Activated naive CD8-positive, alpha-beta T cell treated with anti-CD3 and anti-CD28 coated beads for 36 hours (primary cell): Measurements from ENCODE around the gene MBD3. TPM values are rescaled to one million over a fixed set of nuclear protein-coding genes. Genes with fewer than 3 reads are reported as not detected.
"Not testable (repeated sequence)": the region's sequence is repeated elsewhere in the genome, so short reads cannot be mapped to it uniquely, and the experiment has no call there.

Experiments
- DNase-seq: peaks from one replicate; pipeline ENCODE4 v3.0.0; 2021
- H3K27ac Mint-ChIP-seq: one replicate; pipeline ENCODE4 v1.8.0; 2022; ENCODE audit warnings: mild to moderate bottlenecking, moderate library complexity, mixed read lengths
- H3K27me3 Mint-ChIP-seq: one replicate; pipeline ENCODE4 v1.8.0; 2022; ENCODE audit warnings: mild to moderate bottlenecking, mixed read lengths
- H3K36me3 Mint-ChIP-seq: one replicate; pipeline ENCODE4 v1.8.0; 2021; ENCODE audit warnings: mild to moderate bottlenecking, mixed read lengths
- H3K4me1 Mint-ChIP-seq: one replicate; pipeline ENCODE4 v1.8.0; 2021; ENCODE audit warnings: mixed read lengths
- H3K4me3 Mint-ChIP-seq: one replicate; pipeline ENCODE4 v1.8.0; 2022; ENCODE audit warnings: mild to moderate bottlenecking, moderate library complexity, mixed read lengths
- H3K9me3 Mint-ChIP-seq: one replicate; pipeline ENCODE4 v1.8.0; 2022; ENCODE audit warnings: mixed read lengths
- total RNA-seq, 2 experiments: library from RNA; stranded (reverse); gene quantifications; one replicate each; pipeline ENCODE4 v1.2.3, GENCODE V29; 2021

The MBD3 gene
- 100 to 1,000 TPM; 111 to 117 TPM for total RNA-seq

- DNase-seq: peak; percentile 94
- Mint-ChIP-seq H3K36me3 (peaks cover 30% of the 10 kb centered on the region), H3K4me3 (peak within 1 kb of the TSS; percentile 91), H3K27me3 (no peaks in the 10 kb centered on the region), H3K27ac (peak within 1 kb of the TSS; percentile 94), H3K9me3 (no peaks in the 10 kb centered on the region), H3K4me1 (peaks cover 14% of the 10 kb centered on the region)
These were observed at the start of gene MBD3 for GRCh38 chr19:1592755-1593500. MBD3 (minus strand) TSS chr19:1592865; CDS start chr19:1592631, 234 bp downstream.

DNA sequence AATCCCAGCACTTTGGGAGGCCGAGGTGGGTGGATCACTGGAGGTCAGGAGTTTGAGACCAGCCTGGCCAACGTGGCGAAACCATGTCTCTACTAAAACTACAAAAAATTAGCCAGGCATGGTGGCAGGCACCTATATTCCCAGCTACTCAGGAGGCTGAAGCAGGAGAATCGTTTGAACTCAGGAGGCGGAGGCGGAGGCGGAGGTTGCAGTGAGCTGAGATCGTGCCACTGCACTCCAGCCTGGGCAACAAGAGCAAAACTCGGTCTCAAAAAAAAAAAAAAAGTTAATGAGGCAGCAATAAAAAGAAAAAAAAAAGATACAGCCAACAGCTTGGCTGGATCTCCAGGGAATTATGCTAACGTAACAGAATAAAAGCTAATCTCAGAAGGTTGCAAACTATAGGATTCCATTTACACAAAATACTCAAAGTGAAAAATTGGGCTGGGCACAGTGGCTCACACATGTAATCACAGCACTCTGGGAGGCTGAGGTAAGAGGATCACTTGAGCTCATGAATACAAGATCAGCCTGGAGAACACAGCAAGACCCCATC, 48.3 kb upstream of the MBD3 start:
- not testable (repeated sequence) for H3K4me3 Mint-ChIP-seq, H3K9me3 Mint-ChIP-seq, H3K27me3 Mint-ChIP-seq, H3K27ac Mint-ChIP-seq, DNase-seq, H3K4me1 Mint-ChIP-seq
- peaks cover 11% of the 10 kb centered on the region for H3K36me3 Mint-ChIP-seq

DNA sequence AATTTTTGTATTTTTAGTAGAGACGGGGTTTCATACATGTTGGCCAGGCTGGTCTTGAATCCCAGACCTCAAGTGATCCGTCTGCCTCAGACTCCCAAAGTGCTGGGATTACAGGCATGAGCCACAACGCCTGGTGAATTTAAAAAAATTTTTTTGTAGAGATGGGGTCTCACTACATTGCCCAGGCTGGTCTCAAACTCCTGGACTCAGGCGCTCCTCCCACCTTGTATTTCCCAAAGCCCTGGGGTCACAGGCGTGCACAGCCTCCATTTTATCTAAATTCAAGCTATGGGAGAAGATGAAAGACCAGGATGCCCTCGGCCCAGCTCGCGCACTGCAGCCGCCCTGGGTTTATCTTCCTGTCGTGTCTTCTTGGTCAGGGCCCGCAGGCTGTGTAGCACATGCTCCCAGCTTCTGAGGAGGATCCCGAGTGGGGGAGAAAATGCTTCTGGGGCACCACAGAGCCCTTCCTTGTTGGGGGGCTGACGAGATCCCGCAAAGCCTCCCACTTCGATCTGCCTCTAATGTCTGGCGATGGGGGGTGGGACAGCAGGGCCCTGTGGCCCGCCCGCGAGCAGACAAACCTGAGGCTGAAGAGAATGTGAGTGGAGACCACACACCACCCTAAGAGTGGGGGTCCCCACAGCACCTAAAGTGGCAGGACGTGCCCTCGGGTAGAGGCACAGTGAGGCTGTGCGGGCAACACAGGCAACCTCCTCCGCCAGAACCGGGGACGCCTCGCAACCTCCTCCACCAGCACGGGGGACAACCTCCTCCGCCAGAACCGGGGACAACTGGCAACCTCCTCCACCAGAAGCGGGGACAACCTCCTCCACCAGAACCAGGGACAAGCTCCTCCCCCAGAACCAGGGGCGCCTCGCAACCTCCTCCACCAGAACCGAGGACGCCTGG, 43.9 kb upstream of the MBD3 start:
- Mint-ChIP-seq H3K9me3 (no peaks in the 10 kb centered on the region), H3K27me3 (no peaks in the 10 kb centered on the region), H3K36me3 (peaks cover 17% of the 10 kb centered on the region), H3K4me1 (peaks cover 3% of the 10 kb centered on the region), H3K4me3 (no peak overlapping the region), H3K27ac (no peak overlapping the region)
- DNase-seq: no peak

- no peak overlapping the region for H3K27ac Mint-ChIP-seq
- H3K36me3 Mint-ChIP-seq: peaks cover 17% of the 10 kb centered on the region
- no peaks in the 10 kb centered on the region for H3K9me3 Mint-ChIP-seq
- no peaks in the 10 kb centered on the region for H3K27me3 Mint-ChIP-seq
- no peak for DNase-seq
- H3K4me1 Mint-ChIP-seq: peaks cover 3% of the 10 kb centered on the region
- H3K4me3 Mint-ChIP-seq: no peak overlapping the region
These were observed 42.2 kb upstream of the MBD3 start for GRCh38 chr19:1634938-1635243.

DNA sequence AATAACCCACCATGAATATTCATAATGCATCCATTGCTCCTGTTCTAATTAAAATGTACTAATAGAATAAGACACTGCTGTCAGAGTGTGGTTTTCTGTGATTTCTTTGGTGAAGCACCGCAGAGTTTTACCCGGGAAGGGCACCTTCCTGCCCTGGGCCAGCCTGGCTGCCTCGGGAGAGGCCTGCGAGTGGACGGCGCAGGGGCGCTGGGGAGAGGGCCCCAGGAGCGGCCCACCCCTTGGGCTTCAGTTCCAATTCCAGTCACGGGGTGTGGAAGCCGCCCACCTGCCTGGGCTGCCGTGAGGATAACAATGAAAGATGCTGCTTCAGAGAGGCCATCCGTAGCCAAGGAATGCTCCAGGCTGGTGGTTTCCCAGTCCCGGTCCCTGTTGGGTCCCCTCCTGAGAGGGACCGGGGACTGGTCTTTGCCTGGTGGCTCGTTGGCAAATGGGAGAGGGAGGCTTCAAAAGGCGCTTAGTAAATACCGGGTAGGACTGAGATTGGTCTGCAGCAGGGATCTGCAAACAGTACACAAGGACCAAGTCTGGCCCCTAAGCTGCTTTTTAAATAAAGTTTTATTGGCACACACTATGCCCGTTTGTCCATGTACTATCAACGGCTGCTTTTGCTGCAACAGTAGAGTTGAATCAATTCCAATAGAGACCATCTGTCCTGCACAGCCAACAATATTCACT, 41.7 kb upstream of the MBD3 start:
- no peak overlapping the region for H3K4me3 Mint-ChIP-seq
- H3K4me1 Mint-ChIP-seq: peaks cover 2% of the 10 kb centered on the region
- no peaks in the 10 kb centered on the region for H3K9me3 Mint-ChIP-seq
- H3K27ac Mint-ChIP-seq: no peak overlapping the region
- H3K36me3 Mint-ChIP-seq: peaks cover 14% of the 10 kb centered on the region
- DNase-seq: no peak
- no peaks in the 10 kb centered on the region for H3K27me3 Mint-ChIP-seq

DNA sequence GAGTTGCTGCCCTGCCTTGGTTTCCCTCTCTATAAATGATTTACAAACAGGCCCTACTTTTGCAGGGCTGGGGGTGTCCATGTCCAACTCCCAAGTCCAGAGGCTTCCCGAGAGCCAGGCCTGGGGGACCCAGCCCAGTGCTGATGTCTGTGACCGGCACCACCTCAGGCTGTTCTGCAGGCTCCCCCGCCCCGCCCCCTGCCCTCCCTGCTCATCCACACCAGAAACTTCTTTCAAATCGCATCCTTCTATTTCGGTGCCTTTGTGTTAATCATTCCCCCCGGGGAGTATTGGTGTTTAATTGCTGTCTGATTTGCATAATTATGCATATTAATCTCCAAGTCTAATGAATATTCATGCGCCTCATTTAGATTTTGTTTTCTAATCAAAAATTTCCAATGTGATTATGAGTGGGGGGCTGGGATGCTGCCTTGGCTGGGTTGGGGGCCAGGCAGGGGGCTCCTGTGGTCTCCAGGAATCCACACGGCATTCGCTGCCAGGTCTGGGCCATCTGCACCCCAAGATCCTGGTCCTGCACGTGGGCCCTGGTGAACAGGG, 40.7 kb upstream of the MBD3 start:
- peaks cover 8% of the 10 kb centered on the region for H3K36me3 Mint-ChIP-seq
- H3K4me1 Mint-ChIP-seq: peaks cover 2% of the 10 kb centered on the region
- no peak overlapping the region for H3K27ac Mint-ChIP-seq
- no peaks in the 10 kb centered on the region for H3K27me3 Mint-ChIP-seq
- no peak overlapping the region for H3K4me3 Mint-ChIP-seq
- no peak for DNase-seq
- no peaks in the 10 kb centered on the region for H3K9me3 Mint-ChIP-seq

DNA sequence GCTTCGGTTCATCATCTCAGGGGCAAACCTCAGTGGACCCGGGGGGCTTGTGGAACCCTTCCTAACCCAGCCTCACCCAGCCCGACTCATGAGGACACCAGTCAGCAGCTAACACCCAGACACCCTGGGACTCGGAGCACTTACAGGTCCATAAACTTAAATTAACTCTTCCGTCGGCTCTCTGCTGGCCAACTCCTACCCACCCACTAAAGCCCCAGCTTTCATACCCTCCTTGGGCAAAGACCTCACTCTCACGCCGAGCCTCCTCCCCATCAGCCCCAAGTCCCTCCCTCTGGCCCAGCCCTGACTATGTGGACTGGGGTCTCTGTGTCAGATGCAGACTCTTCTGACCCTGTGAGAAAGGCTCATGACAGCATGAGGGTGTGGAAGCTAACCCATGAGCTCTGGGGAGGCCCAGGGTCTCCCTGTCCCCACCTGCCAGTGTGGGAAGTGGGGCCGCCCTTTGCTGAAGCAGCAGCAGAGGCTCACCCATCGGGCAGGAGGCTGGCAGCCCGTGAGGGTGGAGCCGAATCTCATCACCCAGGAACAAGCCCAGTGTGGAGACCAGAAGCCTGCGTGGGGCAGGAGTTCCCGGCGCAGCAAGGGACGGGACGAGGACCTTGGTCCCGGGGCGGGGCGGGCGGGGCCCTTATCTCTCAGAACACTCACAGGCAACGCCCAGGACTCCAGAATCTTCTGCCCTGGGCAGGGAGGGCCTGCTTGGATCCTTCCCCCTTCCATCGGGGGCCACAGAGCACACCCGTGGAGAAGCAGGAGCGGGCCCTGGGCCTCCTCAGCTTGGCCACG, 40.0 kb upstream of the MBD3 start:
- Mint-ChIP-seq H3K9me3 (no peaks in the 10 kb centered on the region), H3K27ac (no peak overlapping the region)

DNA sequence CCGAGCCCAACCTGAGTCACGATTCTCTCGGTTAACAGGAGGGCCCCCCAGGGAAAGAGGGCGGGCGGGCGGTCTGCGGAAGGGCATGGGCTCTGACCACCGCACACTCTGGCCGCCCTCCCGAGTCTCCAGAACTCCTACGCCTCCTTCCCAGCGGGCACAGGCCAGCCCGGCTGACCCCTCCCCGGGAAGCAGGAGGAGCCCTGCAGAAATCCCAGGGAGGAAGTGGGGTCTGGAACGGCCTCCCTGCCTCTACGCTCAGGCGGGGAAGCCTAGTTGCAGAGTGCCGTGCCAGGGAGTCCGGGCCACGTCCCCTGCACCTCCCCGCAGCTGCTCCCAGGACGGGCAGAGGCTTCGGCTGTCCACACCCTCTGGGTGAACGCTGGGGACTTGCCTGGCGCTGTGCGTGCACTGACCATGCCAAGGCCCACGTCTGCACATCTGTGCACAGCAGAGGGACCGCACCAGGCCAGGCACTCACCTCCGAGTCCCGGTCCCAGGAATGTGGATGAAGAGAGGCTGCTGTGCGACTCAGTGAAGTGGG, 39.0 kb upstream of the MBD3 start:
- Mint-ChIP-seq H3K4me3 (no peak overlapping the region), H3K4me1 (peaks cover 2% of the 10 kb centered on the region), H3K36me3 (peaks cover 6% of the 10 kb centered on the region), H3K27ac (no peak overlapping the region), H3K27me3 (no peaks in the 10 kb centered on the region), H3K9me3 (no peaks in the 10 kb centered on the region)
- no peak for DNase-seq

More for the DNA sequence above, 40.0 kb upstream of the MBD3 start:
- H3K27me3 Mint-ChIP-seq: no peaks in the 10 kb centered on the region
- DNase-seq: no peak
- H3K4me1 Mint-ChIP-seq: peaks cover 2% of the 10 kb centered on the region
- peaks cover 6% of the 10 kb centered on the region for H3K36me3 Mint-ChIP-seq
- no peak overlapping the region for H3K4me3 Mint-ChIP-seq

DNA sequence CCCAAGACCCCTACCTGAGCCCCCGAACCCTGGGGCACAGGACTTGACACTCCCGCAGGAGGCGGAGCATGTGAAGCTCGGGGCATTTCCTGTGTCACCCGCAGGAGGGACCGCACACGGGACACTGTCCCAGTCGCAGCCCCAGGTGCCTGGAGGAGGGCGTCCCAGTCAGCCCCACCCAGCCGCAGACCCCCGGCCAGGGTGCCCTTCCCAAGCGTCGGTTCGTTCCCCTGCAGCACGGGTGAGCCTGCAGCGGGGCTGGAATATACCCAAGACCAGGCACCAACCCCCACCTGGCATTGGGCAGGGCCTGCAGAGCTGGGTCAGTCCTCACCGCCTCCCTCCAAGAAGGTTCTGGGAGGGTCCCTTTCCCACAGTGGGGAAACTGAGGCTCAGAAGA, 38.1 kb upstream of the MBD3 start:
- no peak for DNase-seq
- H3K27me3 Mint-ChIP-seq: no peaks in the 10 kb centered on the region

DNA sequence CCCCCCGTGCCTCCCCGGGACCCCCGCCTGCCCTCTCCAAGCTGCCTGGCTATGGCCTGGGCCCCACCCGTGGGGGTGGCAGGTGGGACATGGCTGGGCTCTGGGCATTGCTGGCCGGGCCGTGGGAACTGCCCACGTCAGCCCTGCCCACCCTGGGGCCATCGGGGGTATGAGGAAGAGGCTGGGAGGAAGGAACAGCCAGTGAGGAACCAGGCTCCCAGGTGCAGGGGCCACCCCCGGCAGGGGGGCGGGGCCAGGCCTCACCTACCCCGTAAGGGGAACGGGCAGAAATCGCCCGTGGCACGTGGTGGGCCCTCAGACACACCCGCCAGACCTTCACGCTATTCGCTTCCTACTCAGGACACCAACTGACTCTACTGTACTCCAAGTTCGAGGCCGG, 37.3 kb upstream of the MBD3 start:
- Mint-ChIP-seq H3K4me3 (no peak overlapping the region), H3K4me1 (peaks cover 2% of the 10 kb centered on the region), H3K27ac (no peak overlapping the region), H3K27me3 (no peaks in the 10 kb centered on the region), H3K36me3 (no peaks in the 10 kb centered on the region), H3K9me3 (no peaks in the 10 kb centered on the region)
- DNase-seq: no peak

More for the DNA sequence above, 38.1 kb upstream of the MBD3 start:
- no peak overlapping the region for H3K27ac Mint-ChIP-seq
- H3K4me3 Mint-ChIP-seq: no peak overlapping the region
- peaks cover 2% of the 10 kb centered on the region for H3K4me1 Mint-ChIP-seq
- no peaks in the 10 kb centered on the region for H3K9me3 Mint-ChIP-seq
- peaks cover 4% of the 10 kb centered on the region for H3K36me3 Mint-ChIP-seq

GRCh38 chr19:1629256-1629808, 36.7 kb upstream of the MBD3 start:
- H3K27me3 Mint-ChIP-seq: no peaks in the 10 kb centered on the region
- peaks cover 2% of the 10 kb centered on the region for H3K4me1 Mint-ChIP-seq
- H3K9me3 Mint-ChIP-seq: no peaks in the 10 kb centered on the region
- no peak for DNase-seq
- no peak overlapping the region for H3K4me3 Mint-ChIP-seq
- no peaks in the 10 kb centered on the region for H3K36me3 Mint-ChIP-seq
- no peak overlapping the region for H3K27ac Mint-ChIP-seq

GRCh38 chr19:1627194-1627593, 34.5 kb upstream of the MBD3 start:
- Mint-ChIP-seq H3K4me3 (no peak overlapping the region), H3K4me1 (no peaks in the 10 kb centered on the region)

GRCh38 chr19:1626417-1627010, 33.8 kb upstream of the MBD3 start:
- DNase-seq: no peak
- Mint-ChIP-seq H3K4me1 (no peaks in the 10 kb centered on the region), H3K4me3 (no peak overlapping the region), H3K27me3 (no peaks in the 10 kb centered on the region), H3K36me3 (peaks cover 2% of the 10 kb centered on the region), H3K9me3 (no peaks in the 10 kb centered on the region), H3K27ac (no peak overlapping the region)

More at GRCh38 chr19:1627194-1627593, 34.5 kb upstream of the MBD3 start:
- no peak for DNase-seq
- Mint-ChIP-seq H3K27ac (no peak overlapping the region), H3K27me3 (no peaks in the 10 kb centered on the region), H3K36me3 (peaks cover 2% of the 10 kb centered on the region), H3K9me3 (no peaks in the 10 kb centered on the region)
